GM12892 (cell line): ENCODE results near the gene KRTAP19-5.

Source experiments
- POLR2A ChIP-seq: IDR thresholded peaks from 2 replicates; pipeline ENCODE4 v1.6.1; 2011; ENCODE audit warnings: low read depth, low read length, control low read depth
- TAF1 ChIP-seq: IDR thresholded peaks from 2 replicates; pipeline ENCODE4 v1.6.1; 2011; ENCODE audit warnings: low read depth, mild to moderate bottlenecking, control low read depth, low read length, borderline replicate concordance

- TF ChIP-seq TAF1 (no peak), POLR2A (no peak)
Observed at GRCh38 chr21:30515681-30516080, 13.7 kb upstream of the KRTAP19-5 start.
